HT-29 (cell line): ENCODE data around the gene CHMP4A. TPM values are rescaled to one million over a fixed set of nuclear protein-coding genes. Genes with fewer than 3 reads are reported as not detected.
"Not testable (repeated sequence)": the region's sequence is repeated elsewhere in the genome, so short reads cannot be mapped to it uniquely, and the experiment has no call there.

Experiments
- DNase-seq: peaks from one replicate; pipeline ENCODE4 v3.0.0-alpha.2; 2015; ENCODE audit warnings: low spot score
- total RNA-seq: library from RNA; depleted of rRNA; stranded (reverse); fragments of >200 nt; shearing (Covaris generic); gene quantifications from 2 replicates; pipeline ENCODE4 v1.2.3, GENCODE V29; 2014

The CHMP4A gene
- total RNA-seq, 1 experiment from 2014 or later = 18.8 TPM

- DNase-seq = no peak
Observed at GRCh38 chr14:24226473-24226872, 13.2 kb upstream of the CHMP4A start.

- no peak for DNase-seq
Observed at GRCh38 chr14:24224618-24225071, 11.4 kb upstream of the CHMP4A start.

- not testable (repeated sequence) for DNase-seq
Observed at GRCh38 chr14:24222987-24223386, 9.7 kb upstream of the CHMP4A start.

- DNase-seq = no peak
Observed at GRCh38 chr14:24219521-24219920, 6.2 kb upstream of the CHMP4A start.

GRCh38 chr14:24219080-24219479 is 5.8 kb upstream of the CHMP4A start:
- no peak for DNase-seq

- DNase-seq = not testable (repeated sequence)
Observed at GRCh38 chr14:24216876-24217275, 3.6 kb upstream of the CHMP4A start.

GRCh38 chr14:24216345-24216699 is 3.0 kb upstream of the CHMP4A start:
- no peak for DNase-seq

- peak; percentile 83 for DNase-seq
Observed at GRCh38 chr14:24215495-24216344, 2.4 kb upstream of the CHMP4A start, which contains the start of gene MDP1. Gene MDP1, minus strand, starts transcription at chr14:24216066. Its CDS starts 111 bp downstream, at chr14:24215955.

- no peak for DNase-seq
Observed at GRCh38 chr14:24213866-24214662, 776 bp upstream of the CHMP4A start.

GRCh38 chr14:24211311-24211710 is 2.0 kb downstream of the CHMP4A start:
- no peak for DNase-seq

- no peak for DNase-seq
Observed at GRCh38 chr14:24207625-24208024, 5.7 kb downstream of the CHMP4A start.

GRCh38 chr14:24207104-24207551 is 6.2 kb downstream of the CHMP4A start:
- DNase-seq = no peak

- no peak for DNase-seq
Observed at GRCh38 chr14:24206260-24207103, 6.8 kb downstream of the CHMP4A start.

GRCh38 chr14:24204163-24205146 is 8.8 kb downstream of the CHMP4A start:
- DNase-seq = no peak

GRCh38 chr14:24203249-24203886 is 9.9 kb downstream of the CHMP4A start:
- DNase-seq = not testable (repeated sequence)

GRCh38 chr14:24202538-24202937 is 10.8 kb downstream of the CHMP4A start:
- not testable (repeated sequence) for DNase-seq

- DNase-seq = no peak
Observed at GRCh38 chr14:24198814-24199524, 14.3 kb downstream of the CHMP4A start.

GRCh38 chr14:24197056-24197450 is 16.2 kb downstream of the CHMP4A start:
- DNase-seq = no peak
